Activated CD8-positive, alpha-beta memory T cell treated with anti-CD3 and anti-CD28 coated beads, Interleukin-2, amount 50 U/mL, for 48 hours (primary cell): ENCODE results near the gene POLR2L.

Source experiments
- DNase-seq: peaks from one replicate; pipeline ENCODE4 v3.0.0-alpha.2; 2020

The POLR2L gene

GRCh38 chr11:868394-868793 lies 26.1 kb upstream of the POLR2L start:
- DNase-seq, result no peak

DNA sequence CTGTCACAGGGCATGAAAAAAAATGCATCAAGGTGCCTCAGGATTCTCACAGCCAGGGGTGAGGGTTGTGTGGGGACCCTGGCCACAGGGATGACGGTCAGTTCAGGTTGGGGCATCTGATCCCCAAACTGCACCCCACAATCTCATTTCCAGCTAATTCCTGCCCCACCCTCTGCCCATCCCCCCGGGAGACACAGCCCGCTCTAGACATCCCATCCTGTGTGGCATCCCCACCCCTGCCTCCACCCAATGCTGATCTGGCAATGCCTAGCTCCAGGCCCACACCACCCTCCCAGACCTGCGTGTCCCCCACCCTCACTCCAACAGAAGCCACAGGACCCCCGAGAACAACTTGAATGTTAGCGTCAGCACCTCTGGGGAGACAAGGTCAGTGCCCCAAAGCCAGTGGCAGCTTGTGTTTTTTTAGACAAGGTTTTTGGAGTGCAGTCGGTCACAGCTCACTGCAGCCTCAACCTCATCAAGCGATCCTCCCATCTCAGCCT lies 25.6 kb upstream of the POLR2L start:
- no peak for DNase-seq

DNA sequence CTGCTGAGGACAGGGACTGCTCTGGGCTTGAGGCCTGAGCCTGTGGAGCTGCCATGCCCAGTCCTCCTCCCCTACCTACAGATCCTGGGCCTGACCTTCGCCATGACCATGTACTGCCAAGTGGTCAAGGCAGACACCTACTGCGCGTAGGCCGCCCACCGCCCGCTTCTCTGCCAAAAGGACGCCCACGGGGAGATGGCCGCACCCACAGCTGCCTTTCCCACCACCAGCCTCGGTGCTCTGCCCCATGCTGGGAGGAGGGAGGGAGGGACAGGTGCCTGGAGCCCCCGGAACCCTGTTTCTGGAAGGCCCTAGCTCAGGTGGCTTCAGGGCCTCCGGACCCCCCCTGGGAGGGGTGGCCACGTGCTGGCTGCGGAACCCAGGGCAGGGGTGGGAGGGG lies 24.2 kb upstream of the POLR2L start:
- DNase-seq, result no peak

- DNase-seq, result no peak
These were observed 23.4 kb upstream of the POLR2L start for GRCh38 chr11:865462-866430.

- DNase-seq, result no peak
These were observed 22.6 kb upstream of the POLR2L start for GRCh38 chr11:864898-865297.

DNA sequence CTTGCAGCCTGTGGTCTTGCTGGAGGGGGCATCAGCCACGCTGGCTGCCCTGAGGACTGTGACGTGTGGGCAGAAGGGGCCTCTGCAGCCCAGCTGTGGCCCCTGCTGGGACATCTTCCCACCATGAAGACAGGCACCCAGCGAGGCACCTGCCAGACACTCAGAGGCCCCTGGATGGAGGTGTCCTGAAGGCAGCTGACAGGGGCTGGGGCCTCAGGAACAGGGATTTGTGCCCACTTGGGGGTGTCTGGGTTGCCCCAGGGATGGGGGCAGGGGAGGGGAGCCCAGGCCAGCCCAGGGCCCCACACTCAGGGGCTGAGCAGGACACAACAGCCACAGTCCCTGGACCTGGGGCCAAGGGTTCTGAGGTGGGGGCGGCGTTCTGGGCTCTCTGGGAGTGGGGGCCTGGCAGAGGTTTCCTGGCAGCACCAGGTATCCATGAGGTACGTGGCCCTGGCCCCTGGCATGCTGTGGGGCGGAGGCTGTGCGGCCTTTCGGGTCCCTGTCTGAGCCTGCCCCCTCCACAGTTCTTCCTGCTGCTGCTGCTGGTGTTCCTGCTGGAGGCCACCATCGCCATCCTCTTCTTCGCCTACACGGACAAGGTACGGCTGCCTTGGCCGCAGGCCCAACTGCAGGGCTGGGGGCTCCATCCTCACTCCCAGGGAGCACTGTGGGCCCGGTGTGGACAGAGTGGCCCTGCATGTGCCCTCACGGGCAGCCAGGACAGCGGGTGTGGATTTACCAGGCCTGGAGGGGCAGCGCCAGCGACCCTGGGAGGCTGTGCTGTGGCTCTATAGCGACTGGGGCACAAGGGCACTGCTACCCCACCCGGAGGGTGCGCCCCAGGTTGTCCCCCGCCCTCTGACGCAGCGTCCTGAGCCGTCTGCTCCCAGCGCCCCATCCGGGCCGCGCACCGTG lies 21.8 kb upstream of the POLR2L start:
- DNase-seq, result no peak

DNA sequence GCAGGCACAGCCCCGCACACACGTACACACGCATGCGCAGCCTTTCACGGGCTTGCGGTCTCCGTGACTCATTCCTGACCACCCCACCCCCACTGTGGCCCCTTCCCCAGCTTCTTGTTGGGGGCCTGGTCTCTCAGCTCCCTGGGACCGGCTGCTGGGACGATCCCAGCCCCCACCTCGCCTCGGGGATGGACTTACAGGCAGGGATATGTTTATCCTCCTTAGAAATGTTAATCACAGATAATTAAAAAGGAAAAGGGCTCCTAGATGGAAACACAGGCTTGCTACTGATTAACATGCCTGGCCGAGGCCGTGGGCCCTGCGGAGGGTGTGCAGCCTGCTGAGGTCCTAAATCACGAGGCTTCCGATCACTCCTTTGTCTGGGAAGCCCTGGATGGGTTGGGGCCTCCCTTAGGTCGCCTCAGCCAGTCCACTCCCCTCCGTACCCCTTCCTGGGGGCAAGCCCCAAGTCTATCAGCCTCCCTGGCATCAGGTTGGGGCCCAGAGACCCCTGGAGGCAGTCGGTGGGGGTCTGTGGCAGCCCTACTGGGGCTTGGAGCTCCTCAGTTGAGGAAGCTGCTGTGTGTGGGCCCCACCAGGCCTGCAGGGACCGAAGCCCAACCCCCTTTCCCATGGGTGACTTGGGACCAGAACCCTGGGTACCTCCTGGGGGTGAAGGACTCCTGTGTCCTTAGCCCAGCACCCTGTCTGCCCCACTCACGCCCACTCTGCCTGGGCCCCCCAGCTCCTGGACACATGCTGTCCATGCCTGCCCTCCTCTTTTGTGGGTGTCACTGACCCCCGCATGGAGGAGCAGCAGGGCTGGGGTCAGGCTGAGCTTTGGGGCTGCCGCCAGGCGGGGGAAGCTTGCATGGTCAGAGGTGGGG lies 20.9 kb upstream of the POLR2L start:
- no peak for DNase-seq

DNA sequence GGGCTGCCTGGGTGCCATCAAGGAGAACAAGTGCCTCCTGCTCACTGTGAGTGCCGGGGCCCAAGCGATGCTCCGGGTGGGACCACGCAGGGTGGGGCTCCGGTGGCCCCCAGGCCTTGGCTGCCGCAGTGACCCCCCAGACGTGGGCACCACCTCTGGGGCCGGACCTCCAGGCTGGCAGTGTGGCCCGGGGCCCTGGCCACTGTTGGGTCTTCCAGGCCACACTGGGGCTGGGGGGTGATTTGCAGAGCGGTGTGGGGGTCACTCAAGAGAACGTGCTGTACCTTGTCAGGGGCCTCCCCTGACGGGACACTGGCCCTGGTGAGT lies 20.3 kb upstream of the POLR2L start:
- DNase-seq, result no peak

DNA sequence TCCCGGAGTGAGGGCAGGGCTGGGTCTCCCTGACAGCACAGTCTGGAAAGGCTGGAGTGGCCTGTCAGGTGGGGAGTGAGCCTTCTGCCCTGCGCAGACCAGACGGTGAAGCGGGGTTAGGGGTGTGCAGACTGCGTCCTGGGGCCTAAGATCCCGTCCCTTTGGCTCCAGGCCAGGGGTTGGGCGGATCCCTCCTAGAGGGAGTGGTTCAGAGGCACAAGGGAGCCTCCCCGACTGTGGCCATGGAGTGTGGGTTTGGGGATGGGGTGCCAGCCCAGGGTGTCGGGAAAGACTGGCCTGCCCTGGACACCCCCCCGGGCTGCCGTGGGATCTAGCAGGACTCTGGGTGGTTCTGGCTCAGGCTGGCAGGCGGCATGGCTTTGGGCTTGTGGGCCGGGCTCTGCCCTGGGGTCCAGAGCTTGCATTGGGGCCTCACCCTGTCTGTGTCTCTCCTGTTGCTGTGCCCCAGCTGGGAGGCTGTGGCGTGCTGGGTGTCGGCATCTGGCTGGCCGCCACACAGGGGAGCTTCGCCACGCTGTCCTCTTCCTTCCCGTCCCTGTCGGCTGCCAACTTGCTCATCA lies 19.8 kb upstream of the POLR2L start:
- DNase-seq, result no peak

DNA sequence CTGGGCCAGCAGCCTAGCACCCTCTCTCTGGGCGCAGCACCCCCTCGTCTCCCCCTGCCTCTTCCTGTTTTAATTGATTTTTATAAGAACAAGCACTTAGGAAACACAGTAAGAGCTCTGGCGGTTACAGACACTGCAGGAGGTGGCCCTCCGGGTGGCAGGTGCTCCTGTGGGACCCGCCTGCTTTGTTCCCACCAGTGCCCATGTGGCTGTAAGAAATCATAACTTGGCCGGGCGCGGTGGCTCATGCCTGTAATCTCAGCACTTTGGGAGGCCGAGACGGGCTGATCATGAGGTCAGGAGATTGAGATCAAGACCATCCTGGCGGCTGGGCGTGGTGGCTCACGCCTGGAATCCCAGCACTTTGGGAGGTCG lies 18.8 kb upstream of the POLR2L start:
- no peak for DNase-seq

DNA sequence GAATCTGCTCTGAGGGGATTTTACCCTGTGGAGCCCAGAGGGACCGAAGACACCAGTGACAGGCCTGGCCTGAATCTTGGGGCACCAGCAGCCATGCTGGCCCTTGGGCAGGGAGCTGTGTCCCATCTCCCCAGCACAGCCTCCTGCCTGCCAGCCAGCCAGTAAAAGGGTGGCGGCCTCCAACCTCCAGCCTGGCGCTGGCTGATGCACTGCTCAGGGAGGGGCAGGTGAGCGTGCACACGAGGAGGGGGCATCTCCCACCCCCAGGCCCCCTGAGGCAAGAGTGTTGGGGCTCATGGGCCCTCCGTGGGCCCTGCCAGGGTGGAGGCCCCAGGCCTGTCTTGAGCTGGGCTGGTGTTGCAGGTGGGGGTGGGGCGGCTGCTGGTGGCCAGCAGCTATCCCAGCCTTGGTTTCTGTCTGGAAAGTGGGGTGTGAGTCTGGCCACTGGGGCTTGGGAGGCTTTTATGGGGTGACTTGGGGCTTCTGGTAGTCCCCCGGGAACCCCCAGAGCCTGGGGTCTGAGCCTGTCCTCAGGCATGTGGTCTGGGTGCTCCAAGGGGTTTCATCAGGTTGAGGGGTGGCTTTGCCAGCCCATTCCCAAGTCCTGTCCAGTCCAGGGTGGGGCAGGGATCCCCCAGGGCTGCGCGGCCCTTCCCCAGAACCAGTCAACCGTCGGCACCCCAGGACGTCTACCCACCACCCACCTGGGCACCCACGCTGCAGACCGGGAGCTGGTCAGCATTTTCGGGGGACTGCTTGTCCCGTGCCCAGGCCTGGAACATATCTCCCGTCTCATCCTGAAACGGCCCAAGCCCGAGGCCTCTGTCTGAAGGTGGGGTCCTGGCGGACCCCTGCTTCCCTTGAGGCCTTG lies 18.1 kb upstream of the POLR2L start:
- DNase-seq, result no peak

GRCh38 chr11:859394-860131 lies 17.2 kb upstream of the POLR2L start:
- no peak for DNase-seq

DNA sequence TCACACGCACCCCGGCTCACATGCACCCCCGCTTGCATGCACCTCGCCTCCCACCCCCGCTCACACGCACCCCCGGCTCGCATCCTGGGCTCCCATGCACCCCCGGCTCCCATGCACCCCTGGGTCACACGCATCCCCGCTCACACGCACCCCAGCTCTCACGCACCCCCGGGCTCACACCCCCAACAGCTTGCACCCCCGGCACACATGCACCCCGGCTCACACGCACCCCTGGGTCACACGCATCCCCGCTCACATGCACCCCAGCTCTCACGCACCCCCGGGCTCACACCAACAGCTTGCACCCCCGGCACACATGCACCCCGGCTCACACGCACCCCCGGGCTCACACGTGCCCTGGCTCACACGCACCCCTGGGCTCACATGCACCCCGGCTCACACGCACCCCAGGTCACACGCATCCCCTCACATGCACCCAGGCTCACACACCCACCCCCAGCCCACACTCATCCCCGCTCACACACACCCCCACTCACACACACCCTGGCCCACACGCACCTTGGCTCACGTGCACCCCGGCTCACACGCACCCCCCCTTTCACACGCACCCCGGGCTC lies 16.5 kb upstream of the POLR2L start:
- no peak for DNase-seq

DNA sequence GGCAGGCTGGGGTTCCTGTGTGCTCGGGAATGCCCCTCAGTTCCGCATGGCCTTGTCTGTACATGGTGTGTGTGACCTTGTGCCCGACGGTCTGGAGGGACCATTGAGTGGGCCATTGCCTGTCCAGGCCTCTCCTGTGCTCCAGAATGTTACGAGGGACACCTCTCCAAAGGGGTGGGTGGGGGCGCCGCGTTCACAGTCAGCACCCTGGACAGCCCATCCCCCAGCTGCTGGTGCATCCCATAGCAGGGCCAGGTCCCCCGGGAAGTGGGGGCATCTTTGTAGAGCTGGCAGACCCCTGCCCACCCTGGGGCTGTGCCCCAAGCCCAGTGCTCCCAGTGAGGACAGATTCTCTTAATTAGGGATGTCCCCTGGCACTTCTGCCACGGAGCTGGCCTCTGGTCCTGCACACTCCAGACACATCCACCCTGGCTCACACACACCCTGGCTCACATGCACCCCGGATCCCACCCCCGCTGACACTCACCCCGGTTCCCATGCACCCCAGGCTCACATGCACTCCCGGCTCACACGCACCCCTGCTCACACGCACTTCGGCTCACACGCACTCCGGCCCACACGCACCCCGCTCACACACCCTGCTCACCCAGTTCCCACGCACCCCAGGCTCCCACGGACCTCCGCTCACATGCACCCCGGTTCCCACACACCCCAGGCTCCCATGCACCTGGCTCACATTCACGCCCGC lies 15.9 kb upstream of the POLR2L start:
- DNase-seq, result no peak

- no peak for DNase-seq
These were observed 14.1 kb upstream of the POLR2L start for GRCh38 chr11:856397-856796.

- no peak for DNase-seq
These were observed 13.5 kb upstream of the POLR2L start for GRCh38 chr11:855796-856195.

DNA sequence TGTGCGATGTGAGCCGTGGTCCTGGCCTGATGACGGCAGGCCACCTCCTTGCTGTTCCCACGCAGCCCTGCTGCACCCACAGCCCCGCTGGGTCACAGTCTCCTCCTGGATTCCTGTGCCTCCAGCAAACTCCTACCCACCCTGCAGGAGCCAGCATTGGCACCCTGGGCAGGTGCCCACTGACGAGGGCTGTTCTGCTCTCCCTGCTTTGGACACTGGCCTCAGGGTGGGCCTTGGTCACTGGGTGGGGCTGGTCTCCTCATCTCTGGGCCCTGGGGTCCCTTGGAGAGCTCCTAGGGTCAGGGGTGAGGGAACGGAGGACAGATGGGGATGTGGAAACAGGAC lies 13.0 kb upstream of the POLR2L start:
- DNase-seq, result no peak

DNA sequence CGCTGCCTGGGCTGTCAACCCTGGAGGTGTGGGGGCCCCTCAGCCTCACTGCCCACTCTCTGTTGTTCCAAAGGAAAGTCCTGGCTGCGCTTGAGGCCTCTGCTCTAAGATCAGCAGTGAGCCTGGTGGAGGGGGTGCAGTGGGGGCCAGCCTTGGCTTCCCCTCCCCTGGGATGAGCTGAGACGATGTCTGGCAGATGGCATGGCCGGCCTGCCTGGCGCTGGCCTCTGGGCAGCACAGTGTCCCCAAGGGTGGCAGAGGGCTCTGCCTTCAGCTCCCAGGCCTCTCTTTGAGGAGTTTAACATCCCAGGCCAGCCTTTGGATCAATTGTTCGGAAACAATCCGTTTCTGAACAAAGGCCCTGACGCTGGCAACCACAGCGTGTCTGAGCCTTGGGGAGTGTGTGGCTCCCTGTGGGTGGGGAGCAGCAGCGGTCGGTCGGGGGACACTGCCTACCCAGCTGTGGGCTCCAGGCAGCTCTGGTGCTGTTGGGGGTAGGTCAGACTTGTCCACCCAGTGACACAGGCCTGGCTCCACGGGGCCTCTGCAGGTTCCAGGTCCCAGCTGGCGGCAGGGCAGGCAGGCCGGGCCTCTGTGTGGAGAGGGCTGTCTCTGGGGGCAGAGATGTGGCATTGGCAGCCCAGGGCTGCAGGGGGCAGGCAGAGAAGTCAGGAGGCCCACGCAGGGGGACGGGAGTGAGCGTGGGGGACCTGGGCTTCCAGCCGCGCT lies 12.4 kb upstream of the POLR2L start:
- no peak for DNase-seq
